K562 (cell line): ENCODE data around the gene SUPT16H. TPM values are rescaled to one million over a fixed set of nuclear protein-coding genes. Genes with fewer than 3 reads are reported as not detected.
A peak's percentile ranks its signal among the peaks of the same experiment; 100 is the strongest.
"Not testable (repeated sequence)": the region's sequence is repeated elsewhere in the genome, so short reads cannot be mapped to it uniquely, and the experiment has no call there.

ENCODE experiments used
- ATAC-seq: fragments of 200-7000 bp; cut with Tn5 transposase; 3 replicates; pipeline ENCODE4 v1.9.1; 2020; ENCODE audit warnings: moderate library complexity
- BruUV-seq: library from RNA; stranded (reverse); fragments of 400-500 nt; replicated peaks from 2 replicates; lab custom pipeline; 2021; lab: Mats Ljungman, UMichigan
- CTCF ChIA-PET: fragments of 300-600 bp; formaldehyde crosslinking; extraction: SDS; loops from one replicate; lab custom pipeline; 2021; ENCODE audit warnings: low intra/inter-chr PET ratio; lab: Yijun Ruan, JAX
- POLR2A ChIA-PET: fragments of 300-600, 350-650 bp; sonication (Branson Sonifier 250); formaldehyde crosslinking; extraction: SDS; loops from one replicate; lab custom pipeline; 2021; ENCODE audit warnings: antibody characterized with exemption, inconsistent platforms; lab: Yijun Ruan, JAX
- DNase-seq, 4 experiments: peaks; one replicate each; pipeline versions ENCODE4 v3.0.0 to v3.0.0-alpha.2; 2011 to 2018; ENCODE audit warnings: low spot score in 3 of 4, mixed read lengths in 3 of 4; ENCODE audit errors: extremely low read depth in 1 of 4
- FAIRE-seq: peaks from 2 replicates; lab custom pipeline; 2011; peaks lifted over from hg19 to GRCh38; lab: Jason Lieb, UNC
- H2AFZ ChIP-seq: 2 replicates; pipeline ENCODE4 v1.6.0; 2011; ENCODE audit warnings: low read depth, low read length, control low read depth, inconsistent platforms
- H3K27ac ChIP-seq: fragments of 200-600 bp; 3 replicates; pipeline ENCODE4 v1.8.0; 2011; ENCODE audit warnings: low read depth, mild to moderate bottlenecking, control low read depth, inconsistent platforms, low read length, moderate library complexity, mixed read lengths; ENCODE audit errors: extremely low read depth
- H3K27me3 ChIP-seq, 2 experiments: fragments of 300-600 bp in 1 of 2; 2 replicates in 1 of 2; 3 replicates in 1 of 2; pipeline versions ENCODE4 v1.6.0 to v1.8.0; 2011; ENCODE audit warnings: inconsistent platforms in 2 of 2, low read length in 2 of 2, mild to moderate bottlenecking in 1 of 2, mixed read lengths in 1 of 2, moderate library complexity in 1 of 2; ENCODE audit not compliant: control insufficient read depth in 2 of 2, insufficient read depth in 2 of 2
- H3K36me3 ChIP-seq: fragments of 300-600 bp; 3 replicates; pipeline ENCODE4 v1.8.0; 2011; ENCODE audit warnings: mild to moderate bottlenecking, low read length, inconsistent platforms; ENCODE audit not compliant: control insufficient read depth, insufficient read depth
- H3K4me1 ChIP-seq, 2 experiments: fragments of 200-600 bp in 1 of 2; replicated peaks in 1 of 2; 2 replicates in 1 of 2; 3 replicates in 1 of 2; pipeline versions ENCODE4 v1.5.1 to v1.8.0; 2011; ENCODE audit warnings: inconsistent platforms in 2 of 2, low read length in 2 of 2, mild to moderate bottlenecking in 1 of 2, mixed read lengths in 1 of 2, moderate library complexity in 1 of 2; ENCODE audit not compliant: control insufficient read depth in 2 of 2, insufficient read depth in 2 of 2
- H3K4me2 ChIP-seq: 2 replicates; pipeline ENCODE4 v1.6.1; 2011; ENCODE audit warnings: low read length, control low read depth, inconsistent platforms, mixed read lengths; ENCODE audit not compliant: insufficient read depth
- H3K4me3 ChIP-seq: fragments of 200-600 bp; sonication (generic), shearing (Covaris generic); 2 replicates; pipeline ENCODE4 v1.5.1; 2016; ENCODE audit warnings: control low read depth, inconsistent platforms
- H3K79me2 ChIP-seq: fragments of 200-600 bp; 3 replicates; pipeline ENCODE4 v1.8.0; 2011; ENCODE audit warnings: low read length, inconsistent platforms; ENCODE audit not compliant: control insufficient read depth, insufficient read depth
- H3K9ac ChIP-seq, 2 experiments: 2 replicates each; pipeline versions ENCODE4 v1.6.0 to v1.6.1; 2011; ENCODE audit warnings: low read depth in 2 of 2, low read length in 2 of 2, control low read depth in 1 of 2, inconsistent platforms in 1 of 2, mild to moderate bottlenecking in 1 of 2, mixed read lengths in 1 of 2; ENCODE audit not compliant: insufficient read depth in 1 of 2
- H3K9me1 ChIP-seq: one replicate; pipeline ENCODE4 v1.6.0; 2011; ENCODE audit warnings: inconsistent platforms, mild to moderate bottlenecking, low read length, moderate library complexity; ENCODE audit not compliant: control insufficient read depth, insufficient read depth
- H3K9me3 ChIP-seq: replicated peaks from 2 replicates; pipeline ENCODE4 v1.5.1; 2011; ENCODE audit warnings: low read depth, low read length, inconsistent platforms; ENCODE audit not compliant: control insufficient read depth, insufficient read depth
- H4K20me1 ChIP-seq: replicated peaks from 2 replicates; pipeline ENCODE4 v1.6.1; 2011; ENCODE audit warnings: low read length, inconsistent platforms, mixed read lengths; ENCODE audit not compliant: control insufficient read depth, insufficient read depth
- CC2D1A ChIP-seq: fragments of 450-650 bp; IDR thresholded peaks from 2 replicates; pipeline ENCODE4 v1.6.1; 2017; ENCODE audit warnings: mild to moderate bottlenecking
- ESRRB ChIP-seq: fragments of 250-450 bp; sonication (Bioruptor Pico); IDR thresholded peaks from 2 replicates; pipeline ENCODE4 v1.5.0; 2020; ENCODE audit warnings: mild to moderate bottlenecking, moderate library complexity, borderline replicate concordance
- KLF1 ChIP-seq: fragments of 450-650 bp; IDR thresholded peaks from 2 replicates; pipeline ENCODE4 v1.6.1; 2016; ENCODE audit warnings: missing genetic modification characterization, missing compliant biosample characterization
- NFYB ChIP-seq: IDR thresholded peaks from 2 replicates; pipeline ENCODE4 v1.6.1; 2011; ENCODE audit warnings: mild to moderate bottlenecking, moderate library complexity; ENCODE audit not compliant: insufficient read length; ENCODE audit errors: extremely low read depth
- PHB2 ChIP-seq: fragments of 450-650 bp; IDR thresholded peaks from 2 replicates; pipeline ENCODE4 v1.6.1; 2017; ENCODE audit warnings: low read depth
- PHTF2 ChIP-seq: fragments of 250-450 bp; sonication (Bioruptor Pico); IDR thresholded peaks from 2 replicates; pipeline ENCODE4 v1.5.0; 2021; ENCODE audit warnings: mild to moderate bottlenecking
- RCOR1 ChIP-seq, 2 experiments: IDR thresholded peaks; 2 replicates each; pipeline ENCODE4 v1.6.1; 2012; ENCODE audit warnings: low read depth in 2 of 2, low read length in 2 of 2, borderline replicate concordance in 1 of 2, improper control_type of control experiment in 1 of 2
- SIX5 ChIP-seq, 2 experiments: IDR thresholded peaks; 2 replicates each; pipeline ENCODE4 v1.6.1; 2011; ENCODE audit warnings: low read length in 2 of 2, borderline replicate concordance in 1 of 2, low read depth in 1 of 2, mild to moderate bottlenecking in 1 of 2, moderate library complexity in 1 of 2; ENCODE audit not compliant: insufficient read depth in 1 of 2
- SNIP1 ChIP-seq: fragments of 450-650 bp; IDR thresholded peaks from 2 replicates; pipeline ENCODE4 v1.7.1; 2017; ENCODE audit warnings: low read depth, mild to moderate bottlenecking
- SP1 ChIP-seq: sonication (generic); formaldehyde crosslinking; IDR thresholded peaks from 2 replicates; pipeline ENCODE4 v1.8.1; 2022; ENCODE audit warnings: mild to moderate bottlenecking, missing genetic modification reagents
- TAF7 ChIP-seq: fragments of 450-650 bp; IDR thresholded peaks from 2 replicates; pipeline ENCODE4 v1.6.1; 2016; ENCODE audit warnings: missing genetic modification characterization, missing compliant biosample characterization
- ZNF124 ChIP-seq: sonication (generic); formaldehyde crosslinking; IDR thresholded peaks from 2 replicates; pipeline ENCODE4 v1.8.1; 2022; ENCODE audit warnings: missing genetic modification reagents
- ZNF184 ChIP-seq: sonication (generic); formaldehyde crosslinking; IDR thresholded peaks from 2 replicates; pipeline ENCODE4 v1.5.0; 2020; ENCODE audit warnings: missing genetic modification reagents
- ZNF586 ChIP-seq: fragments of 450-650 bp; formaldehyde crosslinking; conservative IDR thresholded peaks from 2 replicates; pipeline ENCODE4 v1.4.0; 2020; ENCODE audit warnings: mild to moderate bottlenecking, moderate library complexity
- ZNF644 ChIP-seq: fragments of 200-800 bp; sonication (Bioruptor generic); IDR thresholded peaks from 2 replicates; pipeline ENCODE4 v1.6.1; 2016; ENCODE audit warnings: low read depth, missing genetic modification characterization, missing compliant biosample characterization
- WGBS: fragments of 100-300 bp; shearing (Covaris generic); methylation state at CpG from one replicate; pipeline ENCODE4 v1.1.6; 2016; ENCODE audit warnings: low coverage, mixed read lengths; ENCODE audit not compliant: insufficient coverage; ENCODE audit errors: missing lambda C conversion rate; 5-methylcytosine and 5-hydroxymethylcytosine counted together
- in situ Hi-C: fragments of 300-500 bp; cut with MboI; formaldehyde crosslinking; loops from 4 replicates; pipeline ENCODE4 v1.15.0; 2018; ENCODE audit warnings: inconsistent platforms, mixed read lengths
- intact Hi-C: fragments of 100-400 bp; cut with micrococcal nuclease; formaldehyde crosslinking; loops from 2 replicates; pipeline ENCODE4 v1.14.2; 2022
- polyA plus RNA-seq, 8 experiments: library from polyadenylated mRNA; depleted of rRNA in 4 of 8; stranded (reverse) in 5 of 8; unstranded in 3 of 8; fragments of >200 nt; fragmentation: Nextera tagmentation in 2 of 8; fragmentation: Illumina TruSeq in 1 of 8; extraction: Ambion mirVana in 2 of 8; extraction: Trizol in 1 of 8; gene quantifications; 2 replicates each; pipeline versions ENCODE4 v1.2.1 to v1.2.3, GENCODE V29; 2011 to 2014; ENCODE audit warnings: inconsistent platforms in 1 of 8, missing spikeins in 1 of 8
- total RNA-seq, 7 experiments: library from RNA; depleted of rRNA in 6 of 7; stranded (reverse); fragments of >200 nt in 6 of 7; fragmentation: Illumina TruSeq in 2 of 7; extraction: Trizol in 2 of 7; gene quantifications; 2 replicates each; pipeline versions ENCODE4 v1.2.1 to v1.2.3, GENCODE V29; 2011 to 2021; ENCODE audit warnings: low replicate concordance in 1 of 7

Gene SUPT16H
- total and polyA plus RNA-seq, 9 of the 15 experiments (the other 6 are each of a cell fraction or from before 2014, with no cell fraction given), result 75.4 to 152 (median 105) TPM

- BruUV-seq, H3K9me3 ChIP-seq, H2AFZ ChIP-seq, DNase-seq, H3K9me1 ChIP-seq, in situ Hi-C loops, H3K27ac ChIP-seq, intact Hi-C loops, POLR2A ChIA-PET, FAIRE-seq, H4K20me1 ChIP-seq, H3K27me3 ChIP-seq, H3K9ac ChIP-seq, H3K4me1 ChIP-seq, ATAC-seq, CTCF ChIA-PET, H3K4me3 ChIP-seq, H3K4me2 ChIP-seq: not testable (repeated sequence)
- H3K36me3 ChIP-seq, result peaks cover 88% of the 10 kb centered on the region
- WGBS, result no CpG with 5 or more reads among the region's 1 CpG
- peaks cover 42% of the 10 kb centered on the region for H3K79me2 ChIP-seq
These were observed 11.0 kb downstream of the SUPT16H start for GRCh38 chr14:21372814-21373213.

- POLR2A ChIA-PET, result interaction anchor here (0.6 to 1.2 kb wide), 2 partner anchors 29 to 45 kb away, joined by 4 to 8 read pairs; no protein-coding TSS in a partner anchor
- TF ChIP-seq TAF7 (tag) (no peak), ZNF644 (tag) (no peak), PHTF2 (CRISPR knock-in tag) (no peak), KLF1 (tag) (no peak), SIX5 (IDR thresholded peaks at IDR 0.05; ENCODE audit: borderline replicate concordance in 1 of 2, insufficient read depth in 1 of 2, low read depth in 1 of 2, low read length in 2 of 2) (no peak), PHB2 (no peak), SNIP1 (no peak), ESRRB (CRISPR knock-in tag) (no peak), ZNF184 (CRISPR knock-in tag) (no peak), RCOR1 (IDR thresholded peaks at IDR 0.05; ENCODE audit: borderline replicate concordance in 1 of 2, low read depth in 2 of 2, low read length in 2 of 2) (no peak), ZNF124 (CRISPR knock-in tag) (no peak), CC2D1A (no peak), ZNF586 (no peak), SP1 (CRISPR knock-in tag) (no peak), NFYB (no peak)
- in situ Hi-C loops, result no loop called here
- H3K9me3 ChIP-seq, result no peaks in the 10 kb centered on the region
- no peak overlapping the region for H3K4me3 ChIP-seq
- H3K27ac ChIP-seq, result no peak overlapping the region
- peaks cover 15% of the 10 kb centered on the region for H3K79me2 ChIP-seq
- H3K27me3 ChIP-seq, result no peaks in the 10 kb centered on the region
- H3K9ac ChIP-seq, result no peak overlapping the region
- no peak for ATAC-seq
- CTCF ChIA-PET, result no interaction called here
- no peaks in the 10 kb centered on the region for H4K20me1 ChIP-seq
- 54% methylated on average over 4 of the region's 4 CpGs for WGBS
- no peaks in the 10 kb centered on the region for H3K9me1 ChIP-seq
- no peak overlapping the region for H2AFZ ChIP-seq
- no peaks in the 10 kb centered on the region; a peak in 1 of 5 replicates for H3K4me1 ChIP-seq
- H3K4me2 ChIP-seq, result no peak overlapping the region
- H3K36me3 ChIP-seq, result peaks cover 94% of the 10 kb centered on the region
- no peak for DNase-seq
- no TSS peak for BruUV-seq
- intact Hi-C loops, result no loop called here
- FAIRE-seq, result peak; percentile 71
These were observed 13.7 kb downstream of the SUPT16H start for GRCh38 chr14:21369949-21370679.
